G401.6 (cell line): ENCODE data around the gene RNASE13.

Experiments
- FAIRE-seq: peaks from 2 replicates; lab custom pipeline; 2012; peaks lifted over from hg19 to GRCh38; lab: Jason Lieb, UNC

RNASE13 gene

DNA sequence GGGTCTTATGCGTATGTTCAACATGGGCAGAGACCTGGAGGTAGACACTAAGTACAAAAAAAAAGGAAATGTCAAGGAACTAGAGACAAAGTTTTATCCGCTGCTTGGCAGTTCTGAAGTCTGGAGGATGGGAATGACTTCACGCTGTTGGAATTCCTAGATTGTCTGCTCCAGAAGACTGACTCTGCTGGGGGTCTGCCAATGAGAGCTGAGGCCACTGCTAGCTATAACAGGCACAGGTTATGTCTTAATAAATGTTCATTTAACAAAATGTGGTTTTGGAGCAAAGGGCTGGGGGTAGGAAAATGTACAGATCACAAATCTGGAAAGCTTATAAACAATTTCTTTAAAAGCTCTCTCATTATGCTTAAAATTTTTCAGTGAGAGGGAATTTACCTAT lies 28.9 kb upstream of the RNASE13 start:
- FAIRE-seq, result no peak

GRCh38 chr14:21061347-21061668 lies 26.7 kb upstream of the RNASE13 start:
- FAIRE-seq, result no peak

- no peak for FAIRE-seq
Observed at GRCh38 chr14:21060614-21061346, 26.2 kb upstream of the RNASE13 start.

GRCh38 chr14:21059842-21060613 lies 25.4 kb upstream of the RNASE13 start:
- no peak for FAIRE-seq

- no peak for FAIRE-seq
Observed at GRCh38 chr14:21058903-21059302, 24.3 kb upstream of the RNASE13 start.

- no peak for FAIRE-seq
Observed at GRCh38 chr14:21057803-21058675, 23.4 kb upstream of the RNASE13 start, which contains the start of gene RNASE8. Gene RNASE8 (plus strand): TSS chr14:21057822. CDS start chr14:21057893, 71 bp downstream.

GRCh38 chr14:21056520-21057163 lies 22.0 kb upstream of the RNASE13 start:
- FAIRE-seq, result no peak

GRCh38 chr14:21055432-21056117 lies 21.0 kb upstream of the RNASE13 start:
- FAIRE-seq, result no peak

GRCh38 chr14:21054768-21055145 lies 20.1 kb upstream of the RNASE13 start:
- no peak for FAIRE-seq

GRCh38 chr14:21054123-21054767 lies 19.6 kb upstream of the RNASE13 start:
- no peak for FAIRE-seq

DNA sequence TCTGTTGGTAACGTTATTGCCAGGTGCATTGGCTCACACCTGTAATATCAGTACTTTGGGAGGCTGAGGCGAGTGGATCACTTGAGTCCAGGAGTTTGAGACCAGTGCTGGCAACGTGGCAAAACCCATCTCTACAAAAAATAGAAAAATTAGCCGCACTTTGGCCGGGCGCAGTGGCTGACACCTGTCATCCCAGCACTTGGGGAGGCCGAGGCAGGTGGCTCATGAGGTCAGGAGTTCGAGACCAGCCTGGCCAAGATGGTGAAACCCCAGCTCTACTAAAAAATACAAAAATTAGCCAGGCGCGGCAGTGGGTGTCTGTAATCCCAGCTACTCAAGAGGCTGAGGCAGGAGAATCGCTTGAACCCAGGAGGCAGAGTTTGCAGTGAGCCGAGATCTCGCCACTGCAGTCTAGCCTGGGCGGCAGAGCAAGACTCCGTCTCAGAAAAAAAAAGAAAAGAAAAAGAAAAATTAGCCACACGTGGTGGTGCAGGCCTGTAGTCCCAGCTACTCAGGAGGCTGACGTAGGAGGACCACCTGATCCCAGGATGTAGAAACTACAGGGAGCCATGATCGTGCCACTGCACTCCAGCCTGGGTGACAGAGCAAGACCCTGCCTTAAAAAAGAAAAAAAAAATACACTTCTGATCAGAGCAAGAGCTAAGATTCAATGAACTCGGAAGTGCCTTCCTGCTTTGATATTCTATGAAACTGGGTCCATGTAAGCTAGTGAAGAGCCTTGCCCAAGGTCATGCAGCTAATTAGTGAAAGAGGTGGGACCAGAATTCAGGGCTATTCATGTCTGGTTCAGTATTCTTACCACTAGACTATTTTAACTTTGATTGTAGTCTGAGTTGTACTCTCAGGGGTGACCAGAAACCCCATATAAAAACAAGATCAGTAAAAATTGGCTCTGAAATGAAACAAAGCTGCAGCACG lies 18.8 kb upstream of the RNASE13 start:
- no peak for FAIRE-seq

- FAIRE-seq, result no peak
Observed at GRCh38 chr14:21050597-21050996, 16.0 kb upstream of the RNASE13 start.

GRCh38 chr14:21049271-21049673 lies 14.7 kb upstream of the RNASE13 start:
- FAIRE-seq, result no peak

DNA sequence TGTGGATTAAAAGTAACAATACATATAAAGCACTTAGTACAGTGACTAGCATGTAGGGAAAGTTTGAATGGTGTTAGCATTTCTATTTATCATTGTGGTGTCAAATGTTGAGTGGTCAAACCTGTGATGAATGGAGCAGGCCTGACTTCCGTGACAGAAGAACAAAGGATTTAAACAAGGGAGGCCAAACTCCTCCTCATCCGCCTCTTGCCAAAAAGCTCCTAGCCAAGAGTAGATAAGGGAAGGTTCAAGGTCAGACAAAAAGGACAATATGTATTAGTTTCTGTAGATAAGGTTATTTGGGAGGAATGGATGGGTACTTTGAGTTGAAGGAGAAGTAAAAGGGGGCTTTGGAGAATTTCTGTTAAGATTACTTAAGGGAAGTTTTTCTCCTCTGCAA lies 14.0 kb upstream of the RNASE13 start:
- no peak for FAIRE-seq

GRCh38 chr14:21047378-21047781 lies 12.8 kb upstream of the RNASE13 start:
- FAIRE-seq, result no peak

DNA sequence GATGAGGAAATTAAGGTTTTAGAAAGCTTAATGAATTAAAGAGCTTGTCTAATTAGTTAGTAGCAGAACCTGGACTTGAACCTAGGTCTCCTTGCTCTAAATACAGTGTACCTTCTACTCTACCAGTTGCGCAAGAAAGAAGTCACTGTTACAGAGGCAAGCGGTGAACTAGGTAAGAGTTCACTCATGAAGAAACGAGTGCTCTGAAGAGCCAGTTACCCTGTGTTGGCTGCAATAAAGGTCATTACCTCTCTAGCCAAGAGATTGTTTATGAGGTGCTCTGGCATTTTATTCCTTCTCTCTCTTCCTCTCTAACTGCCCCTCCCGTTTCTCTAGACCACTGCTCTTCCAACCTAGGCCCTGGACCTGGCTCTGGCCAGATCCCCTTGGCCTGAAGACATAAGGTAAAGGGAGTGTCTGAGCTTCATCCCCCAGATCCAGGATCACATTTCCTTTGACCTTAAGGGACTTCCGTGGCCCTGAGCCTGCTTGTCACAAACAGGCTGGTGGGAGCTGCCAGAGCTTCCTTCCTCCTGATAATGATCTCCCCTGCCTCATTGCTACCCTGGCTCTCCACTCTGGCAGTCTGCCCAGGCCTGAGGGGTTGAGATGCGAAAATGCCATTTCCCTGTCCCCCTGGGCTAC lies 9.5 kb upstream of the RNASE13 start:
- FAIRE-seq, result no peak

- no peak for FAIRE-seq
Observed at GRCh38 chr14:21043387-21043973, 8.9 kb upstream of the RNASE13 start.

GRCh38 chr14:21042918-21043317 lies 8.3 kb upstream of the RNASE13 start:
- FAIRE-seq, result no peak
